HEK293T (cell line): ENCODE data around the gene ANO3.

Experiments used
- ARNT ChIP-seq: fragments of 450-650 bp; IDR thresholded peaks from 2 replicates; pipeline ENCODE4 v1.6.1; 2017; ENCODE audit warnings: mild to moderate bottlenecking
- ELF4 ChIP-seq: fragments of 450-650 bp; IDR thresholded peaks from 2 replicates; pipeline ENCODE4 v1.6.1; 2017; ENCODE audit warnings: antibody characterized with exemption
- FOXM1 ChIP-seq: fragments of 450-650 bp; IDR thresholded peaks from 2 replicates; pipeline ENCODE4 v1.6.1; 2017; ENCODE audit warnings: mild to moderate bottlenecking, borderline replicate concordance
- HDGF ChIP-seq: fragments of 450-650 bp; IDR thresholded peaks from 2 replicates; pipeline ENCODE4 v1.6.1; 2017; ENCODE audit warnings: antibody characterized with exemption, borderline replicate concordance
- NFRKB ChIP-seq: fragments of 450-650 bp; IDR thresholded peaks from 2 replicates; pipeline ENCODE4 v1.6.1; 2016; ENCODE audit warnings: mild to moderate bottlenecking, moderate library complexity
- SP1 ChIP-seq: fragments of 450-650 bp; IDR thresholded peaks from 2 replicates; pipeline ENCODE4 v1.6.1; 2017
- SUZ12 ChIP-seq: fragments of 450-650 bp; IDR thresholded peaks from 2 replicates; pipeline ENCODE4 v1.6.1; 2016; ENCODE audit warnings: mild to moderate bottlenecking
- TARDBP ChIP-seq: fragments of 450-650 bp; IDR thresholded peaks from 2 replicates; pipeline ENCODE4 v1.6.1; 2016
- ZNF384 ChIP-seq: fragments of 450-650 bp; IDR thresholded peaks from 2 replicates; pipeline ENCODE4 v1.6.1; 2016

- no peak for TF ChIP-seq HDGF
- no peak for TF ChIP-seq ELF4
- no peak for TF ChIP-seq SP1
- no peak for TF ChIP-seq TARDBP
- no peak for TF ChIP-seq ARNT
- TF ChIP-seq SUZ12, result no peak
- no peak for TF ChIP-seq FOXM1
- TF ChIP-seq NFRKB, result no peak
- TF ChIP-seq ZNF384, result no peak
Observed at GRCh38 chr11:26330262-26330661, 1.7 kb upstream of the ANO3 start.
